Chondrocyte (in vitro differentiated cells): ENCODE data around the gene IKZF3. TPM values are rescaled to one million over a fixed set of nuclear protein-coding genes. Genes with fewer than 3 reads are reported as not detected.

Source experiments
- DNase-seq: peaks from one replicate; pipeline ENCODE4 v3.0.0; 2021; ENCODE audit warnings: mixed read lengths, low spot score
- H3K27ac Mint-ChIP-seq: one replicate; pipeline ENCODE4 v1.8.0; 2021; ENCODE audit warnings: mild to moderate bottlenecking, moderate library complexity, mixed read lengths; ENCODE audit not compliant: unreplicated experiment
- H3K27me3 Mint-ChIP-seq: 2 replicates; pipeline ENCODE4 v1.8.0; 2021; ENCODE audit warnings: low read depth, mixed read lengths
- H3K36me3 Mint-ChIP-seq: 2 replicates; pipeline ENCODE4 v1.8.0; 2021; ENCODE audit warnings: low read depth, mixed read lengths
- H3K4me1 Mint-ChIP-seq: 2 replicates; pipeline ENCODE4 v1.8.0; 2021; ENCODE audit warnings: low read depth, mild to moderate bottlenecking, mixed read lengths
- H3K4me3 Mint-ChIP-seq: one replicate; pipeline ENCODE4 v1.8.0; 2021; ENCODE audit warnings: mild to moderate bottlenecking, moderate library complexity, mixed read lengths; ENCODE audit not compliant: unreplicated experiment
- H3K9me3 Mint-ChIP-seq: 2 replicates; pipeline ENCODE4 v1.8.0; 2021; ENCODE audit warnings: low read depth, mixed read lengths
- CTCF ChIP-seq: fragments of 200-600 bp; sonication (generic); IDR thresholded peaks from 2 replicates; pipeline ENCODE4 v1.5.0; 2021; ENCODE audit warnings: antibody characterized with exemption, mild to moderate bottlenecking, moderate library complexity
- microRNA-seq: library from miRNA; unstranded; fragments of <30 nt; microRNA quantifications from one replicate; pipeline ENCODE4 v1.2.0, GENCODE V29; 2020; ENCODE audit warnings: borderline number of aligned reads
- total RNA-seq: library from RNA; stranded (reverse); gene quantifications from 3 replicates; pipeline ENCODE4 v1.2.1, GENCODE V29; 2021

IKZF3 gene
- total RNA-seq, 1 donor from 2014 or later = not detected

DNA sequence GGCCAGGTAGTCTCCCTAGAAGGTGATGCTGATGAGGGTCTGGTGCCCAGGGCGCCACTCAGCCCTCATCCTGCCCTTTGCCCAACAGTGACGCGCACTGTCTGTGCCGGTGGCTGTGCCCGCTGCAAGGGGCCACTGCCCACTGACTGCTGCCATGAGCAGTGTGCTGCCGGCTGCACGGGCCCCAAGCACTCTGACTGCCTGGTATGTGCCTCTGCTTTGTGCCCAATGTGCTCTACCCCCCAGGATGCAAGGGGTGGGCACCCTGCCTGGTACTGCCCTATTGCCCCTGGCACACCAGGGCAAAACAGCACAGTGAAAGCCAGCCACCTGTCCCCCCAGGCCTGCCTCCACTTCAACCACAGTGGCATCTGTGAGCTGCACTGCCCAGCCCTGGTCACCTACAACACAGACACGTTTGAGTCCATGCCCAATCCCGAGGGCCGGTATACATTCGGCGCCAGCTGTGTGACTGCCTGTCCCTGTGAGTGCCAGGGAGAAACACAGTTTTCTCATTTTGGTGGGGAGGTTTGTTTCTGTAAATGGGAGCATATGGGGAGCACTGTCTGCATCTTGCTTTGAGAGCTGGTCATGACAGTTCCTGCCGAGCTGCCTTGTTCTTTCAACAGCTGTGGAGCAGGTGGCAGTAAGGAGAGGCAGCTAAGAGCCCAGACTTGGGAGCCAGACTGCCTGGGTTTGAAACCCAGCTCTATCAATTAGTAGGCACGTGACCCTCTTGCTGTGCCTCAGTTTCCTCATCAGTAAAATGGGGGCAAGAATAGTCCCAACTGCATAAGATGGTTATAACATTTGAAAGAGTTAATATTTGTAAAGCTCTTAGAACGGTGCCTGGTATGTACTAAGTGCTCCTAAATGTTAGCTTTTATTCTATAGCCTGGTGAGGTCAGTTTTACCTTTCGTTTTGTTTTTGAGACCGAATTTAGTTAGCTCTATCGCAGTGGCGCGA, 153.8 kb downstream of the IKZF3 start:
- Mint-ChIP-seq H3K27ac (no peak overlapping the region), H3K4me3 (no peak overlapping the region), H3K4me1 (peaks cover 1% of the 10 kb centered on the region), H3K36me3 (peaks cover 18% of the 10 kb centered on the region), H3K27me3 (no peaks in the 10 kb centered on the region), H3K9me3 (no peaks in the 10 kb centered on the region)
- DNase-seq = no peak
- no peak for TF ChIP-seq CTCF

DNA sequence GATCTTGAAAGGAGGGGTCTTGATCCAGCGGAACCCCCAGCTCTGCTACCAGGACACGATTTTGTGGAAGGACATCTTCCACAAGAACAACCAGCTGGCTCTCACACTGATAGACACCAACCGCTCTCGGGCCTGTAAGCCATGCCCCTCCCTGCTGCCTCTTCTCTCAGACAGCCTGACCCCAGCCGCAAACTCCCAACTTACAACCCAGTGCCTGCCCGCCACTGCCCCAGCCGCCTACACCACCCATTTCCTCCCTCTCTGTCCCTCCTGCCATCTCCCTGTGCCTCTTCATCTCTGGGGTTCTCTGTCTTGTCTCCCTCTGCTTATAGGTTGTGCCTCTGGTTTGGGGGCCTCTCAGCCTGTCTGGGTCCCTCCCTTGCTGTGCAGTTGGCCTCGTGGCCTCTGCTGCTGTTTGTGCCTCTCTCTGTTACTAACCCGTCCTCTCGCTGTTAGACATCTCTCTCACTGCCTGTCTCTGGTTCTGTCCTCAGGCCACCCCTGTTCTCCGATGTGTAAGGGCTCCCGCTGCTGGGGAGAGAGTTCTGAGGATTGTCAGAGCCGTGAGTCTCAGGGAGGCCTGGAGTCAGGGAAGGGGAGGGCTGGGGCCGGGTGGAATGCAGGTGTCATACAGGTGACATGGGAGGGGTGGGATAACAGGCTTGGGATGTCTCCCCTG, 154.7 kb downstream of the IKZF3 start:
- no peaks in the 10 kb centered on the region for H3K27me3 Mint-ChIP-seq
- no peak for TF ChIP-seq CTCF
- no peak overlapping the region for H3K4me3 Mint-ChIP-seq
- no peak for DNase-seq
- H3K4me1 Mint-ChIP-seq = peaks cover 9% of the 10 kb centered on the region
- peaks cover 17% of the 10 kb centered on the region for H3K36me3 Mint-ChIP-seq
- H3K27ac Mint-ChIP-seq = peak overlapping the region; percentile 13
- no peaks in the 10 kb centered on the region for H3K9me3 Mint-ChIP-seq

Small RNA genes lying within 50 kb of the gene (microRNA-seq; reads per million reads assigned to microRNA genes)
- gene MIR4728 = 3.3 reads per million

Other genes starting within 250 kb of the IKZF3 start
- 0.12 to 0.75 TPM in 2 of 3 replicates, not detected in the other for gene PPP1R1B, start 237.4 kb downstream of the IKZF3 start, total RNA-seq
- 39.8 to 49.6 TPM (median 42.3 TPM) in 3 replicates for gene STARD3, start 227.2 kb downstream of the IKZF3 start, total RNA-seq
- gene TCAP, start 199.0 kb downstream of the IKZF3 start, total RNA-seq = 0.64 to 1.3 TPM (median 0.77 TPM) in 3 replicates
- 0.22 to 2.7 TPM (median 0.46 TPM) in 3 replicates for gene PNMT, start 195.9 kb downstream of the IKZF3 start, total RNA-seq
- 20.2 to 38.1 TPM (median 24.9 TPM) in 3 replicates for gene PGAP3, start 176.3 kb downstream of the IKZF3 start, total RNA-seq
- gene ERBB2, start 164.2 kb downstream of the IKZF3 start, total RNA-seq = 86.0 to 94.3 TPM (median 90.5 TPM) in 3 replicates
- gene MIEN1, start 133.8 kb downstream of the IKZF3 start, total RNA-seq = 45.3 to 48.5 TPM (median 46.5 TPM) in 3 replicates
- 0.46 to 0.68 TPM in 2 of 3 replicates, not detected in the other for gene GRB7, start 126.4 kb downstream of the IKZF3 start, total RNA-seq
- not detected in 3 replicates for gene ZPBP2, start 3.9 kb upstream of the IKZF3 start, total RNA-seq
- 6.0 to 8.1 TPM (median 6.8 TPM) in 3 replicates for gene GSDMB, start 54.3 kb upstream of the IKZF3 start, total RNA-seq
- gene ORMDL3, start 63.3 kb upstream of the IKZF3 start, total RNA-seq = 54.9 to 59.9 TPM (median 55.0 TPM) in 3 replicates
- not detected in 3 replicates for gene LRRC3C, start 63.4 kb upstream of the IKZF3 start, total RNA-seq
- not detected in 3 replicates for gene GSDMA, start 98.7 kb upstream of the IKZF3 start, total RNA-seq
- gene PSMD3, start 116.5 kb upstream of the IKZF3 start, total RNA-seq = 83.6 to 101 TPM (median 86.9 TPM) in 3 replicates
- gene CSF3, start 151.1 kb upstream of the IKZF3 start, total RNA-seq = not detected in 3 replicates
- 54.4 to 94.3 TPM (median 57.7 TPM) in 3 replicates for gene MED24, start 190.1 kb upstream of the IKZF3 start, total RNA-seq
- gene THRA, start 198.7 kb upstream of the IKZF3 start, total RNA-seq = 31.9 to 46.6 TPM (median 34.7 TPM) in 3 replicates
- gene NR1D1, start 236.3 kb upstream of the IKZF3 start, total RNA-seq = 5.9 to 7.9 TPM (median 6.6 TPM) in 3 replicates